GM12873 (cell line): ENCODE measurements around the gene CLDN24.

ENCODE experiments used
- CTCF ChIP-seq: IDR thresholded peaks from 2 replicates; pipeline ENCODE4 v1.5.1; 2012; ENCODE audit warnings: low read depth, mild to moderate bottlenecking, moderate library complexity, low read length, control low read depth; ENCODE audit not compliant: insufficient read depth; ENCODE audit errors: missing control alignments

The CLDN24 gene

GRCh38 chr4:183327827-183328226, 5.6 kb upstream of the CLDN24 start:
- no peak for TF ChIP-seq CTCF

DNA sequence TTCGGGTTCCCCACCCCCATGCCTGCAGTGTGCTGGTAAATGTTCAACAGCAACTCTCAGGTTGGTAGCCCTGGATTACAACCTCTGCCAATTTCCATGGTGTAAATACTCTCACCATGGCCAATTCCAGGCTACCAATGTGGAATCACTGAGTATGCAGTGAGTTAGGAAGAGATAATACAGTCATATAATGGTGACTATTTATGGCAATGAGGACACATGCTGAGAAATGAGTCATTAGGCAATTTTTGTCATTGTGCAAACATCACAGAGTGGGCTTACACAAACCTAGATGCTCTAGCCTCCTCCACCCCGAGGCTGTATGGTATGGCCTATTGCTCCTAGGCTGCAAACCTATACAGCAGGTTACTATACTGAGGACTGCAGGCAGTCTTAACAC, 4.6 kb upstream of the CLDN24 start:
- no peak for TF ChIP-seq CTCF

GRCh38 chr4:183324619-183325018, 2.4 kb upstream of the CLDN24 start:
- TF ChIP-seq CTCF = no peak

- TF ChIP-seq CTCF = no peak
These were observed 1.1 kb upstream of the CLDN24 start for GRCh38 chr4:183323295-183323694.

DNA sequence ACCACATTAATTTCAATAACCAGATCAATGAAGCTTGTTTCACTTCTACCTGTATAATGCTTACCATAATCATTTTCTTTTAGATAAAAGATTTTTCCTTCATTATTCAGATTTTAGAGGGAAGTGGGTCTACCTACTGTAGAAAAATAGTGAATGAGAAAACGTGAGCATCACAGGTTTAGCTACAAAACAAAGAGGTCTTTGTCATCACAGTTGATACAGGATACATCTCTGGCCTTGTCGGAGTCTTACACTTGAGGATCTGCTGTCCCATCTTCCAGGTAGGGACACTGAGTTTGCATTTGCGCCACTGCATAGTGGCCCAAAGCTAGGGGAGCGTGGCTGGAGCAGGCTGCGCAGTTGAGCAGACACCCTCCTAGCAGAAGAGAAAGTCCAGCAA, 710 bp downstream of the CLDN24 start:
- TF ChIP-seq CTCF = no peak

DNA sequence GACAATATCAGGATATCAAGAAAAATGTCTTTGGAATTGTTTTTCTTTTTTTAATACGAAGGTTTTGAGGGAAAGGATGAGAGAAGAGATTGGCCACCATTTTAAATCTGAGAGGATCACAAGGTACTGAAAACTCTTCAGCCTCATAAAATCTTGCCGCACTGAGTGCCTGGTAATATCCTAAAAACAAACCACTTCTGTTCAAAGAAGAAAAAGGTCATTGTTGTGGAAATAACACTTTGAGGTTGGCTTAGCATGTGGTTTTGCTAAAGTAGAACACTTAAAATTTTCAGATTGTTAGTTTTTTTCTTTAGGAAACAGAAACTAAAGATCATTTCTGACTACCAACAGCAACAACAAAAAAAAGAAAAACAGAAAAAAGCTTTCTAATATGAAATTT, 1.1 kb downstream of the CLDN24 start:
- no peak for TF ChIP-seq CTCF

DNA sequence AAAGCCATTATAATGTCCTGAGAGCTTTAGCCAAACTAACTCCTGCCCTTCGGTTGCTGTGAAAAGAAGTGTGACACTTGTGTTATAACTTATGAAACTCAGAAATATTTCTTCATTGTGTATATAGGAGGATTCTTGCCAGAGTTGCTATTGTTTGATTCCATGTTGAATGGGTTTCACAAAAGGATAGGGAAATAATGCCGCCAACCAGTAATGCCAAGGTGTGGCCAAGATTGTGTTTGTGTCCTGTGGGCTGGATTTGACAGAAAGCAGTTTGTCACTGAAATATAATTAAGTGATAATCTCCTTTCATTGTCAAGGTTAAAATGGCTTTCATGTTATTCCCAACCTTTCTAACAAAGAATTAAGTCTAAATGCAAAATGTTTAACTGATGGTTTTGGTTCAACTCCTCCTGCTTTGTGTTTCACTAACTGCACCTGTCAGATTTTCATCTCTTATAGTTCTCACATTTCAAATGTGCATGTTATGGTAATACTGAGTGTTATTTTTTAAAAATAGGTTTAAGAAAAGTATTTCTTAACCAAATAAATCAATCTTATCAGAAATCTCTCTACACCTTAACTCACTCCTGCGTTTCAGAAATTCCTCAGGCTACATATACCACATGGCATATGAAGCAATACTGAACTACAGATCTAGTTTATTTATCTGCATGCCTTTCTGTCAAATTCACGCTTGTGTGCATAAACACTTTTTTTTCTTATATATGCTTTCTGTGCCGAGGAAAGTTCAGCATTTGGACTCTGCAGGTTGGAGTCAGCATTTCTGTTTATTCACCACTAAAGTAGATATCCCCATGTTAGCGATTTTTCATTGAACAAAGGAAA, 1.8 kb downstream of the CLDN24 start, which contains the start of gene CLDN22:
CLDN22 (minus strand) TSS at position 66 of the 849 bp plus-strand sequence; CDS start at position 8, 58 bp downstream.
- TF ChIP-seq CTCF = no peak
